ENCODE results near the gene MAST3. TPM values are rescaled to one million over a fixed set of nuclear protein-coding genes. Genes with fewer than 3 reads are reported as not detected.

MAST3 gene
- total and polyA plus RNA-seq, 2 of the 8 experiments (the other 6 are each of a cell fraction or from before 2014, with no cell fraction given) = 3.4 to 9.0 TPM

DNA sequence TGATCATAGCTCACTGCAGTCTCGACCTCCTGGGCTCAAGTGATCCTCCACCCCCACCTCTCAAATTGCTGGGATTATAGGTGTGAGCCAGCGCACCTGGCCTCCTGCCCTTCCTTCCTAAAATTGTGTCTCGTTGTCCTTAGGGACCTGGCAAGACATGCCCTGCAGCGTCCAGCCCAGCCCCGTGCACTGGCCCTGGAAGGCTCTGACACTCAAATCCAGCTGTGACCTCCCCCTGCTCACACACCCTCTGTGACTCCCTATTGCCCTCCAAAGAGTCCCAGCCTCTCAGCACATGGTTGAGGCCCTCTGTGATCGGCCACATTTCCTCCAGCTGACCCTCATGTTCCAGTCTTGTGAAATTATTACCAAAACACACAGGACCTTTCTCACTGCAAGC is 100.4 kb downstream of the MAST3 start (continued):
- TF ChIP-seq TCF12 (IDR thresholded peaks at IDR 0.05; ENCODE audit: low read depth, low read length) = no peak

All from H1 (cell line).